Natural killer cell (primary cell): ENCODE results near the gene LAMA4. TPM values are rescaled to one million over a fixed set of nuclear protein-coding genes. Genes with fewer than 3 reads are reported as not detected.

Experiments
- ATAC-seq, 3 donors: fragments of 150-1000 bp in 2 of 3; fragments of 200-7000 bp in 1 of 3; cut with Tn5 transposase; 1 replicate in 1 of 3; 2 replicates in 2 of 3; pipeline ENCODE4 v1.10.0; 2021; ENCODE audit warnings: mild to moderate bottlenecking in 2 of 3, moderate library complexity in 2 of 3
- DNase-seq, 2 donors: peaks; one replicate each; pipeline versions ENCODE4 v3.0.0 to v3.0.0-alpha.2; 2013 to 2021; ENCODE audit warnings: mixed read lengths in 1 of 2
- H3K27ac ChIP-seq: one replicate; pipeline ENCODE4 v1.5.1; 2013; ENCODE audit warnings: mild to moderate bottlenecking, low read length
- H3K27me3 ChIP-seq: one replicate; pipeline ENCODE4 v1.6.1; 2013; ENCODE audit warnings: low read length; ENCODE audit not compliant: control insufficient read depth, insufficient read depth
- H3K36me3 ChIP-seq: one replicate; pipeline ENCODE4 v1.6.1; 2013; ENCODE audit warnings: low read length; ENCODE audit not compliant: control insufficient read depth, insufficient read depth
- H3K4me1 ChIP-seq: one replicate; pipeline ENCODE4 v1.6.1; 2013; ENCODE audit warnings: low read length; ENCODE audit not compliant: control insufficient read depth, insufficient read depth
- H3K4me3 ChIP-seq: one replicate; pipeline ENCODE4 v1.5.1; 2013; ENCODE audit warnings: low read length
- H3K9me3 ChIP-seq: one replicate; pipeline ENCODE4 v1.6.1; 2013; ENCODE audit warnings: low read length; ENCODE audit not compliant: control insufficient read depth, insufficient read depth
- H3K27ac Mint-ChIP-seq, 2 donors: one replicate each; pipeline ENCODE4 v1.8.0; 2022; ENCODE audit warnings: mild to moderate bottlenecking in 2 of 2, mixed read lengths in 2 of 2, moderate library complexity in 1 of 2
- H3K27me3 Mint-ChIP-seq, 2 donors: one replicate each; pipeline ENCODE4 v1.8.0; 2022; ENCODE audit warnings: low read depth in 2 of 2, mixed read lengths in 2 of 2
- H3K36me3 Mint-ChIP-seq: one replicate; pipeline ENCODE4 v1.8.0; 2022; ENCODE audit warnings: mixed read lengths
- H3K4me1 Mint-ChIP-seq, 2 donors: one replicate each; pipeline ENCODE4 v1.8.0; 2022; ENCODE audit warnings: mixed read lengths in 2 of 2
- H3K4me3 Mint-ChIP-seq: one replicate; pipeline ENCODE4 v1.8.0; 2022; ENCODE audit warnings: mild to moderate bottlenecking, moderate library complexity, mixed read lengths
- H3K9me3 Mint-ChIP-seq, 2 donors: one replicate each; pipeline ENCODE4 v1.8.0; 2022; ENCODE audit warnings: mixed read lengths in 2 of 2
- WGBS: methylation state at CpG from one replicate; pipeline ENCODE4 v1.1.7; 2013; ENCODE audit warnings: missing lambda C conversion rate; ENCODE audit not compliant: insufficient coverage; 5-methylcytosine and 5-hydroxymethylcytosine counted together
- intact Hi-C: fragments of 100-400 bp; cut with micrococcal nuclease; formaldehyde crosslinking; loops from one replicate; pipeline ENCODE4 v1.14.2; 2022
- total RNA-seq, 4 donors: library from RNA; stranded (reverse); fragments of 120-200 nt in 1 of 4; gene quantifications; one replicate each; pipeline versions ENCODE4 v1.2.3 to v1.2.4, GENCODE V29; 2013 to 2022
- TF ChIP-seq, protein P1 (sequence below): fragments of 200-600 bp; IDR thresholded peaks from one replicate; pipeline ENCODE4 v1.8.0; 2022; ENCODE audit warnings: antibody characterized with exemption

LAMA4 gene
- total RNA-seq, 3 donors from 2014 or later (not counting 1 experiment from before 2014, with no cell fraction given): not detected

DNA sequence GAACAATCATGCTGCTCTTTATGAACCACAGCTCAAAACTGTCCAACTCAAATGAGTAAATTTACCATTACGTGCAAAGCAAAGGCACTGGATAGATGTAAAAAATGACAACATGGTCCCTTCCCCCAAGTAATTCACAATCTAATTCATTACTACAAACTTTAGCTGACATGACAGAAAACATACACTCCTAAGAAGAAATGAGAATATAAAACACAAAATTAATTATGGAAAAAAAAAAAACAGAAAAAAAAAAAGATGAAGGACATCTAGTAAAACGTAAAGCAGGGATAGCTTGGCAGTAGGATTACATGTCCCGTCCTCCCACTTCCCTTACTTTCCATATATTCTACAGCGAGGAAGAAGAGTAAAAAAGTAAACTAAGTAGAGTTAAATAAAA, 172.8 kb downstream of the LAMA4 start:
- no peaks in the 10 kb centered on the region for H3K27me3 ChIP-seq
- no peak overlapping the region for H3K4me3 ChIP-seq
- H3K27ac ChIP-seq: no peak overlapping the region
- H3K36me3 Mint-ChIP-seq: no peaks in the 10 kb centered on the region
- H3K27ac Mint-ChIP-seq: no peak overlapping the region
- H3K4me1 Mint-ChIP-seq: peaks cover 0 to 5% of the 10 kb centered on the region in 2 donors
- no peaks in the 10 kb centered on the region for H3K4me1 ChIP-seq
- no peaks in the 10 kb centered on the region for H3K27me3 Mint-ChIP-seq
- TF ChIP-seq, protein P1, sequence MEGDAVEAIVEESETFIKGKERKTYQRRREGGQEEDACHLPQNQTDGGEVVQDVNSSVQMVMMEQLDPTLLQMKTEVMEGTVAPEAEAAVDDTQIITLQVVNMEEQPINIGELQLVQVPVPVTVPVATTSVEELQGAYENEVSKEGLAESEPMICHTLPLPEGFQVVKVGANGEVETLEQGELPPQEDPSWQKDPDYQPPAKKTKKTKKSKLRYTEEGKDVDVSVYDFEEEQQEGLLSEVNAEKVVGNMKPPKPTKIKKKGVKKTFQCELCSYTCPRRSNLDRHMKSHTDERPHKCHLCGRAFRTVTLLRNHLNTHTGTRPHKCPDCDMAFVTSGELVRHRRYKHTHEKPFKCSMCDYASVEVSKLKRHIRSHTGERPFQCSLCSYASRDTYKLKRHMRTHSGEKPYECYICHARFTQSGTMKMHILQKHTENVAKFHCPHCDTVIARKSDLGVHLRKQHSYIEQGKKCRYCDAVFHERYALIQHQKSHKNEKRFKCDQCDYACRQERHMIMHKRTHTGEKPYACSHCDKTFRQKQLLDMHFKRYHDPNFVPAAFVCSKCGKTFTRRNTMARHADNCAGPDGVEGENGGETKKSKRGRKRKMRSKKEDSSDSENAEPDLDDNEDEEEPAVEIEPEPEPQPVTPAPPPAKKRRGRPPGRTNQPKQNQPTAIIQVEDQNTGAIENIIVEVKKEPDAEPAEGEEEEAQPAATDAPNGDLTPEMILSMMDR: no peak
- 100% methylated on average over 1 of the region's 4 CpGs for WGBS
- ATAC-seq (no peak), DNase-seq (no peak)
- H3K9me3 Mint-ChIP-seq: no peaks in the 10 kb centered on the region
- no peak overlapping the region for H3K4me3 Mint-ChIP-seq
- intact Hi-C loops: no loop called here
- no peaks in the 10 kb centered on the region for H3K9me3 ChIP-seq
- peaks cover 41% of the 10 kb centered on the region for H3K36me3 ChIP-seq

DNA sequence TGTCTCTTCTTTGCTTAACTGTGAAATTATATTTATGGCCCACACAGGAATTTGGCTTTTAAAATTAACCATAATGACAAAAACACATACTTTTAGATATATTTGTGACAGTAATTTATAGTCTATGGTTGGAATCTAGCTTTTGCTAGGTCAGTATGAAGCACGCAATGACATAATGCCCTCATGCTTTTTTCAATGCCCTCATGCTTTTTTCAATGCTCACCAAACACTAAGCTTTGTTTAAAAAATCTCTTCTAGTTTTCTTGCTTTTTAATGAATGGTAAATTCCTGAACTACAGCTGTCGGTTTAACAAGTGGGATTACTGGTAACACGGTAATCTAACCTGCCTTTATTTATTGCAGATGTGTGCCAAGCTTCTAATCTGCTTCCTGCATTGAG, 187.8 kb downstream of the LAMA4 start:
- H3K36me3 ChIP-seq: peaks cover 16% of the 10 kb centered on the region
- peaks cover 2% of the 10 kb centered on the region for H3K27me3 ChIP-seq
- ATAC-seq (no peak), DNase-seq (no peak)
- Mint-ChIP-seq H3K4me1 (no peaks in the 10 kb centered on the region), H3K4me3 (no peak overlapping the region), H3K36me3 (no peaks in the 10 kb centered on the region), H3K27ac (no peak overlapping the region), H3K9me3 (no peaks in the 10 kb centered on the region), H3K27me3 (peaks cover 0 to 8% of the 10 kb centered on the region in 2 donors)
- 74% methylated on average over 3 of the region's 3 CpGs for WGBS
- no peak overlapping the region for H3K27ac ChIP-seq
- no peaks in the 10 kb centered on the region for H3K9me3 ChIP-seq
- no peaks in the 10 kb centered on the region for H3K4me1 ChIP-seq
- TF ChIP-seq, protein P1: no peak
- intact Hi-C loops: no loop called here
- H3K4me3 ChIP-seq: no peak overlapping the region

DNA sequence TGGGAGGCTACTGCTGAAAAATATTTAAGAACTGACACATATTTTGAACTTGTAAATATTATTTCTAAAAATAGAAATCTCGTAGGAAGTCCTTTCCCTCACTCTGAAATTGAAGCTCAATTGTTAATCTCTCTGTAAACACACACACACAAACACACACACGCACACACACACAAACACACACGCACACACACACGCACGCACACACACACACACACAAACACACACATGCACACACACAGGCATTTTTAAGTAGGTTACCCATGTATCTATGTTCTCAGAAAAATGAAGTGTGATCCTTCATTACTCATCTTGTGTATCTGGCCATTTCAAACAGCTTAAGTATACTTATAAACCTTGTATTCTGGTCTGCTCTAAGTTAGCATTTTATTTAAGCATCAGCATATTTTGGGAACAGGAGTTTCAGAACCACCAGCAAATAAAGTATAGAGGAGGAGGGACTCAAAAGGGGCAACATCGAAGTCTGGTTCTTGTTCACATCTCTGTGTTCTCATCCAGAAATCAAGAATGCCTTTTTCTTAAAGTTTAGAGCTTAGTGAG, 188.9 kb downstream of the LAMA4 start:
- intact Hi-C loops: no loop called here
- Histone ChIP-seq H3K4me3 (no peak overlapping the region), H3K27me3 (peaks cover 2% of the 10 kb centered on the region), H3K27ac (no peak overlapping the region), H3K4me1 (no peaks in the 10 kb centered on the region), H3K36me3 (peaks cover 8% of the 10 kb centered on the region), H3K9me3 (no peaks in the 10 kb centered on the region)
- Mint-ChIP-seq H3K9me3 (no peaks in the 10 kb centered on the region), H3K27ac (no peak overlapping the region), H3K4me3 (no peak overlapping the region), H3K4me1 (no peaks in the 10 kb centered on the region), H3K27me3 (peaks cover 0 to 8% of the 10 kb centered on the region in 2 donors), H3K36me3 (no peaks in the 10 kb centered on the region)
- ATAC-seq (no peak), DNase-seq (no peak)
- TF ChIP-seq, protein P1: no peak
- WGBS: 22% methylated on average over 5 of the region's 6 CpGs

DNA sequence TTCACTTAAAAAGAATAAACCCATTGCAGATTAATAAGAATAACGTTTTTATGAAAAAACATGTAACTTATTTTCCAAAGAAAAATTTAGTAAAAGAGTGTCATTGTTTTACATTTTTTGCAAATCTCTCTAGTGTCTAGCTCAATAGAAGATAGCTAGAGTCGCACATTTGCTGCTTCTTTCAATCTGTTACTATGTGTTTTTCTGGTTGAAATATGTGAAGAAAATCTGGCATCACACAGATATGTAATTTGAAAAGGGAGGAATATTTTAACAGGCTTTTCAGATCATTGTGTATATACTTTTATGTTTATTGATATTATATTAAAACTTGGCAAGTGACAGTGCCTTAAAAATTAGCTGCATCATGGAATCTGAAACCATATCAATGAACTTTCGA, 191.4 kb downstream of the LAMA4 start:
- H3K27ac ChIP-seq: no peak overlapping the region
- Mint-ChIP-seq H3K27me3 (peaks cover 0 to 8% of the 10 kb centered on the region in 2 donors), H3K36me3 (no peaks in the 10 kb centered on the region), H3K4me1 (no peaks in the 10 kb centered on the region), H3K4me3 (no peak overlapping the region), H3K27ac (no peak overlapping the region), H3K9me3 (no peaks in the 10 kb centered on the region)
- no peak for ATAC-seq
- H3K4me1 ChIP-seq: no peaks in the 10 kb centered on the region
- no peaks in the 10 kb centered on the region for H3K9me3 ChIP-seq
- no peak for DNase-seq
- intact Hi-C loops: no loop called here
- no peak overlapping the region for H3K4me3 ChIP-seq
- peaks cover 2% of the 10 kb centered on the region for H3K27me3 ChIP-seq
- WGBS: 86% methylated on average over 2 of the region's 3 CpGs
- no peaks in the 10 kb centered on the region for H3K36me3 ChIP-seq
- TF ChIP-seq, protein P1: no peak
